ENCODE data around the gene STK32B.

GRCh38 chr4:5162909-5163508, 111.7 kb downstream of the STK32B start:
- no peak for TF ChIP-seq REST (IDR thresholded peaks at IDR 0.05; ENCODE audit: low read depth)
- TF ChIP-seq YY1 (IDR thresholded peaks at IDR 0.05; ENCODE audit: low read depth): no peak
- TF ChIP-seq EP300 (IDR thresholded peaks at IDR 0.05; ENCODE audit: borderline replicate concordance): no peak
- TF ChIP-seq TAF1 (IDR thresholded peaks at IDR 0.05; ENCODE audit: low read depth): no peak
- no peak for TF ChIP-seq RAD21 (IDR thresholded peaks at IDR 0.05; ENCODE audit: low read depth)
- TF ChIP-seq TEAD4 (IDR thresholded peaks at IDR 0.05): no peak
- no peak for TF ChIP-seq EGR1 (IDR thresholded peaks at IDR 0.05)
- TF ChIP-seq MAX (IDR thresholded peaks at IDR 0.05): no peak
- no peak for TF ChIP-seq CEBPB (IDR thresholded peaks at IDR 0.05)
- TF ChIP-seq ZBTB7A (IDR thresholded peaks at IDR 0.05; ENCODE audit: low read depth): no peak
- no peak for TF ChIP-seq CREB1 (IDR thresholded peaks at IDR 0.05; ENCODE audit: low read depth)
- TF ChIP-seq FOXM1 (IDR thresholded peaks at IDR 0.05; ENCODE audit: borderline replicate concordance, low read depth): no peak
- no peak for TF ChIP-seq USF1 (IDR thresholded peaks at IDR 0.05)
- no peak for TF ChIP-seq NFIC (IDR thresholded peaks at IDR 0.05)

Measured in Ishikawa (cell line).